Hematopoietic multipotent progenitor cell treated with erythropoietin and hydrocortisone succinate and interleukin-3 and kit ligand, for 15 days (in vitro differentiated cells): Measurements from ENCODE around the gene SDR42E2.
"Not testable (repeated sequence)": the region's sequence is repeated elsewhere in the genome, so short reads cannot be mapped to it uniquely, and the experiment has no call there.

Source experiments
- DNase-seq: peaks from one replicate; pipeline ENCODE4 v3.0.0-alpha.2; 2015; ENCODE audit warnings: low spot score

Gene SDR42E2

DNA sequence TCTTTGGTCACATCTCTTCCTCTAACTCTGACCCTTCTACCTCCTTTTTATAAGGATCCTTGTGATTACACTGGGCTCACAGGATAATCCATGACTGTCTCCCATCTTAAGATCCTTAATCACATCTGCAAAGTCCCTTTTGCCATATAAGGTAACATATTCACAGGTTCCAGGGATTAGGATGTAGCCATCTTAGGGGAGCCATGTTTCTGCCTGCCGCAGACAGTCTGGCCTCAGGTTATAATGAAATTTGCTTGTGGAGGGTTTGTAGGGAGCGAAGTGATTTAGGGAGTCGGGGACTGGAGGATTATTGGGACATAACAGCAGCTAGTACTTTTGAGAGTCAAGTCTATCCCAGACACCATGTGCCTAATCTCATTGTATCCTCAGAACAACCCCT, 51.5 kb downstream of the SDR42E2 start:
- no peak for DNase-seq

DNA sequence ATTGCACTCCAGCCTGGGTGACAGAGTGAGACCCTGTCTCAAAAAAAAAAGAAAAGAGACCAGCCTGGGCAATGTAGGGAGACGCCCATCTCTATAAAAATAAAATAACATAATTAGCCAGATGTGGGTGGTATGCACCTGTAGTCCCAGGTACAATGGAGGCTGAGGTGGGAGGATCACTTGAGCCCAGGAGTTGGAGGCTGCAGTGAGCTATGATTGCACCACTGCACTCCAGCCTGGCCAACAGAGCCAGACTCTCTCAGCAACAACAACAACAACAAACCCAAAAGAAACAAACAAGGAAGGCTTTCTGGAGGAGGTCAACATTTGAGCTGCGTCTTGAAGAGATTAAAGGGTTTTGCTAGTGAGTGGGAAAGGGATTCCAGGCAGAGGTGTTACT, 52.1 kb downstream of the SDR42E2 start:
- DNase-seq = no peak

DNA sequence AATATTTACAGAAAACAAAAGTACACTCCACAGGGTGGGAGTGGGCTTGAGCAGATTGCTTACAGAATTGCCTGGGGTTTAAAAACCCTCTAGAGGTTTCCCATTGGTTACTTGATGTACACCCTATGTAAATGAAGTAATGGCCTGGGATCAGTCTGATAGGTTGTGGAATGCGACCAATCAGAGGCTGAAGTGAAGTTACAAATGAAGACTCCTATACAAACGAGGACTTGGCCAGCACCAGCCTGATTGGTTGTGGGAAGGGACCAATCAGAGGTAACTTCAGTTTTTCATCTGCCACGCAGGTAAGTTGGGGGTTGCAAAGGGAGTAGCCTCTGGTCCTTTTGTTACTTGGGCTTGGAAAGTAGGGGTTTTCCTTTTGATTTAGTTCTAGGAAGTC, 52.6 kb downstream of the SDR42E2 start:
- peak; percentile 40 for DNase-seq

DNA sequence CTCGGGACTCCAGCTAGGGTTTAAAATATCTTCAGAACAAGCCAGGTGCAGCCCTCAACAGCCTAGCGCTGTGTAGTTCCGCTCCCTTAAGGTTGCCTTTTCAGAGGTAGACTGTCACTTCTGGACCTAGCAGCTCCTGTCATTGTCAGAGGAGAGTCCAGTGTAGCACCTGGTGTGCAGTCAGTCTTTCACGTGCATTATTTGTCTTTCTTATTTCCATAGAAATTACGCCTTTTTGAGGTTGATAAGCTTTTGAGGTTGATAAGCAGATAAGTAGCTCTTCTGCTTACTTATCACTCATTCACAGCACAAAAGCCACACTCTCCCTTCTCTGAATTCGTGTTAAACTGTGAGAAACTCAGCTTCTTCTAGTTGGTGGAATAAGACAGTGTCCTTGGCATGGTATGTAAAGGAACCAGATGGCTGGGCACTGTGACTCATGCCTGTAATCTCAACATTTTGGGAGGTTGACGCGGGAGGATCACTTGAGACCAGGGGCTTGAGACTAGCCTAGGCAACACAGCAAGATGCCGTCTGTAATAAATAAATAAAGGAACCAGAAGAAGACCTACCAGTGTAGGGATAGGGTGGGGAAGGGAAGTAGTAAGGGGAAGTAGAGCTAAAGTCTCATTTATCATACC, 54.0 kb downstream of the SDR42E2 start:
- peak; percentile 70 for DNase-seq

DNA sequence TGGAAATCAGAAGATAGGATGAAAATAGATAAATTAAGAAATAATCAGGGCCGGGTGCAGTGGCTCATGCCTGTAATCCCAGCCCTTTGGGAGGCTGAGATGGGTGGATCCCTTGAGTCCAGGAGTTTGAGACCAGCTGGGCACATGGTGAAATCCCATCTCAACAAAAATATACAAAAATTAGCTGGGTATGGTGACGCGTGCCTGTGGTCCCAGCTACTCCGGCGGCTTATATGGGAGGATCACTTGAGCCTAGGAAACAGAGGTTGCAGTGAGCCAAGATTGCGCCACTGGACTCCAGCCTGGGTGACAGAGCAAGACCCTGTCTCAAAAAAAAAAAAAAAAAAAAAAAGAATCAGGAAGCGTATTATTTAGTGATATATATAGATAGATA, 54.5 kb downstream of the SDR42E2 start:
- DNase-seq = not testable (repeated sequence)

DNA sequence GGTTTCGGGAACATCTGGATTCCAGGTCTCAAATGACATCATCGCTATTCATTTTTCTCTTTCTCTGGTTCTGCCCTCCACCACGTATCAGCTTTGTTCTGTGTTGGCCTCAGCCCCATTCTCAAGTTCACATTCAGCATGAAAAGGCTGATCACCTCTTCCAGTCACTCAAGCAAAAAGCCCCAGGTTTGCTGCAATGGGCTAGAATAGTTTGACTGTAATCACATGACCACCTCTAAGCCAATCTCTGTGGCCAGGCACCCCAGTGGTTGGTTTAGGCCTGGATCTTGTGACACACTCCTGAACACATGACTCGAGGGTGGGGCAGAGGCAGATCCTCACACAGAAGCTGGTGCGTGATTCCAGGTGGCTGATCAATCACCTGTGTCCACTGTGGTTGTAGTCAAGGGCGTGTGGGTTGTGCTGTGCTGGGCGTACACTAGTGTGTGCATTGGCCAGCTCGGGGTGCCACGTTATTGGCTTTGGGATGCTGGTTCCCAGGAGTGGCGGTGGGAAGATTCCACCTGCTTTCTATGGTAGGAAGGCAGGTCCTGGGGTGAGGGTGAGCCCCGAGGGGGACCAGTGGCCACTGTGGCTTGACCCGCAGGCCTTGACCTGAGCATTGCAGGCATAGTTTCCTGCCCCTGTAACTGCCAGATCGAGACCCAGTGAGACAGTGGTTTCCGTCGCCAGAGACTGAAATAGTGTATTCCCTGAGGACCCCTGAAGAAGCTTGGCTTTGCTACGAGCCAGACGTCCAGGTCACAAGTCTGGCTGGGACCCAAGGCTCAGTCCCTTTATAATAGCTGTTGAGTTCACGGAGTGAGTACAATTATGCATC, 55.8 kb downstream of the SDR42E2 start:
- peak; percentile 63 for DNase-seq

DNA sequence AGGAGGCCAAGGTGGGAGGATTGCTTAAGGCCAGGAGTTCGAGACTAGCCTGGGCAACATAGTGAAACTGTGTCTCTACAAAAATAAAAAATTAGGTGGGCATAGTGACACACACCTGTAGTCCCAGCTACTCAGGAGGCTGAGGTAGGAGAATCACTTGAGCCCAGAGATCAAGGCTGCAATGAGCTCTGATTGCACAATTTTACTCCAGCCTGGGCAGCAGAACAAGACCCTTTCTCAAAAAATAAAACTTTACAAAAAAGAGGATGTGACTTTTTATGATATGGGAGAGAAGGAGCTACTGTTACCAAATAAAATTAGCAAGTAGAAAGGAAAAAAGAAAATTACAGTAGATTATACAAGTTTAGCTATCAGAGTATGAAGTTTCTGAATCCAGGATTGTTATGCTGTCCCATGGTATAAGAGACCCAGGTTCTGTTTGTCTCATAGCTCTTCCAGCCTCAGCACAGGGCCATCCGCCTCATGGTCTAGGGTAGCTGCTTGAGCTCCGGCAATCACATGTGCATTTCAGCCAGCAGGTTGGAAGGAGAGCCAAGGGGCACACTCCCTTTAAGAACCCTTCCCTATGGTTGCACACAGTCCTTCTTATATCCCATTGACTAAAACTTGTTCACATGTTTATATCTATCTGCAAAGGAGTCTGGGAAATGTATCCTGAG, 57.2 kb downstream of the SDR42E2 start:
- no peak for DNase-seq

DNA sequence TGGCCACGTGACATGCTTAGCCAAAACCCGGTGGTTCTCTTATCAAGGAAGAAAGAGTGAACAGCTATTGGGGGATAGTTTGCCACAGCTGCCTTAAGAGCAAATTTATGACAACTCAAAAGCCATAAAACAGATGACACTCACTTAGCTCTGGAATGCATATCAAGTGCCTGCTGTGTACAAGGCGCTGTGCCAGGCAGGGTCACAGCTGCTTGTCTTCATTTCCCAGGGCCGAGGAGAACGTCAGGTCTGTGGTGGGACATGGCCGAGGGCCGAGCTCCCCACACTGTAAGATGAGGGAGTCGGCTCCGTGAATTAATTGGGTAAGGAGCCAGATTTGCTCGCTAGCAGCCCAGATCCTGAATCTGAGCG, 57.7 kb downstream of the SDR42E2 start:
- no peak for DNase-seq

DNA sequence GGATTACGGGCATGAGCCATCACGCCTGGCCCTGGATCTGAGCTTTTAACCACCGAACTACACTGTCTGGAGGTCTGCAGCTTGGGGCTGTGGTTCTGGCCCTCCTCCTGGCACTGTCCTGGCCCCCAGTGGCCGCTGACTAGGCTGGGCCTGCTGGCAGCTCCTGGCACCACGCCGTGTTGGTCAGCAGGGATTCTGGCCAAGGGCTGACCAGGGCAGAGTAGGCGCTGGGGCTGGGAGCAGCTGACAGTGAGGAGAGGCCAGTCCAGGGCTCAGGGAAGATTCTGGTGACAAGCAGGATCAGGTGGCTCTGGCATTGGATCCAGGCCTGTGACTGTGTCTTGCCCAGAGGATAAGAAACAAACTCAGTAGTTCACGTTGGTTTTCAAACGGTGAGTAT, 58.4 kb downstream of the SDR42E2 start:
- DNase-seq = no peak

DNA sequence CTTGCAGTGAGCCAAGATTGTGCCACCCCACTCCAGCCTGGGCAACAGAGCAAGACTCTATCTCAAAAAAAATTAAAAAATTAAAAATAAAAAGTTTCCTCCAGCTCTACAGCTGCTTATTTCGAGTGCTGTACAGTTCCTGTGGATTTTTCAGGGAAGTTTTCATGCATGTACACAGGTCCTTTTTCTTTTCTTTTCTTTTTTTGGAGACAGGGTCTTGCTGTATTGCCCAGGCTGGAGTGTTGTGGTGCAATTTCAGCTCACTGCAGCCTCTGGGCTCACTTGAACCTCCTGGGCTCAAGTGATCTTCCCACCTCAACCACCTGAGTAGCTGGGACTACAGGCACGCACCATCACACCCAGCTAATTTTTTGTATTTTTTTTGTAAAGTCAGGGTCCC, 59.7 kb downstream of the SDR42E2 start:
- no peak for DNase-seq

DNA sequence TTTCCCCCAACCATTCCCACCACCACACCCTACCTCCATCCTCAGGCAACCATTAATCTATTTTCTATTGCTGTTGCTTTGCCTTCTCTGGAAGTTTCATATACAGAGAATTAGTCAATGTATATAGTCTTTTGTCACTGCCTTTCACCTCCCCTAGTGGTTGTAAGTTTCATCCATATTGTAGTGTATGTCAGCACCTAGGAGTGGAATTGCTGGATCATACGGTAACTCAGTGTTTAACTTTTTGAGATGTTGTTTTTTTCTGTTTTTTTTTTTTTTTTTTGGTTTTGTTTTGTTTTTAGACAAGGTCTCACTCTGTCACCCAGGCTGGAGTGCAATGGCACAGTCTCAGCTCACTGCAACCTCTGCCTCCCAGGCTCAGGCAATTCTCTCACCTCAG, 60.7 kb downstream of the SDR42E2 start:
- DNase-seq = no peak

DNA sequence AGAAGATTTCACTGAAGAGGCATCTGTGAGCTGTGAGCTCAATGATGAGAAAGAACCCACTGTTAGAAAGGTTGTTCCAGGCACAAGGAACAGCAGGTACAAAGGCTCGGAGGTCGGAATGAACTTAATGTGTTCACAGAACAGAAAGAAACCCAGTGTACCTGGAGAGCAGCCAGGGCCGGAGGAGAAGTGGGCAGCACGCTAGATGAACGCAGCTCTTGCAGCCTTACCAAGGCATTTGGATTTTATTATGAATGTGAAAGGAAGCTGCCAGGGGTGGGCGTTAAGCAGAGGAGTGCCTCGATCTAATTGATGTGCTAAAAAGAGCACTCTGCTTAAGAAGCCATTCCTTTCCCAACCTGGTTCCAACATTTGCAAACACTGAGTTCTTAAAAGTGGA, 62.8 kb downstream of the SDR42E2 start:
- DNase-seq = no peak

DNA sequence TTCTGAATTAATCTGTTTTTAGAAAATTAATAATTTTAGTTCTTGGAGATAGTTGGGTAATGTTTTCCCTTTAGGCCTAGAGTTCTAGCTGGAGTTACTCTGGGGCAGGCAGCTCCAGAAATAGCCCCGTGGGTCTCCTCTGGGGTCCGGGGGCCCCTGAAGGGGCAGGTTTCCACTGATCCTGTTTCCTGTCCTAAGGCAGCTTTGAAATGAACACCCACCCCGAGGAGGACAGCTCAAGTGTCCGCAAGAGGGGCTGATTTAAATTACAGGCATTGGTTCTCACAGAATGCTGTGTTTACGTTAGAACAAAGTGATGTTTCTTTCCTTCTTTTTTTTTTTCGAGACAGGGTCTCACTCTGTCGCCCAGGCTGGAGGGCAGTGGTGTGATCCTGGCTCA, 67.6 kb downstream of the SDR42E2 start:
- DNase-seq = no peak

DNA sequence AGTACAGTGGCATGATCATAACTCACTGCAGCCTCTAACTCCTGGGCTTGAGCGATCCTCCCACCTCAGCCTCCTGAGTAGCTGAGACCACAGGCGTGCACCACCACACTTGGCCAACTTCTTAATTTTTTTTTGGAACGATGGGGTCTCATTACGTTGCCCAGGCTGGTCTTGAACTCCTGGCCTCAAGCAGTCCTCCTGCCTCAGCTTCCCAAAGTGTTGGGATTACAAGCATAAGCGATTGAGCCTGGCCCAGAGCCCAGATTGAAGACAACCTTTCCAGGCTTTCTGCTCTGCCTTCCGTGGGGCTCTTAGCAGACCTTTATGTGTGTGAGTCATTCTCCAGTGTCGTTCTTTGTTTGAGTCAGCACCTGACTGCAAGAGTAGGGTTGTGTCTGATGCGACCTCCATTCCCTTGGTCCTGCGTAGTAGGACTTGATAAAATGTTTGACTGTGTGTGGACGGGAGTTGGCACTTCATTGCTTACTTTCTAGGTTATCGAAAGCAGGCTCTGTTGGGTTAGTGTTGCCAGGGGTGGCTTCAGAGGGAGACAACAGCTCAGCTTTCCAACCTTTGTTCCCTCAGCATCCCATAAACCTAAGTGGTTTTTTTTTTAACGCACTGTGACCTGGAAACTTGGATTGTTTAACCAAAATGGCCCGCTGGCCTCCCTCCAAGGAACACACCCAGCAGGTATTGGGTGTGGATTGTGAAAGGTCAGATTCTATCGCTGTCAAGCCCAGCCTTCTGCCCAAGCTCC, 70.2 kb downstream of the SDR42E2 start:
- no peak for DNase-seq

DNA sequence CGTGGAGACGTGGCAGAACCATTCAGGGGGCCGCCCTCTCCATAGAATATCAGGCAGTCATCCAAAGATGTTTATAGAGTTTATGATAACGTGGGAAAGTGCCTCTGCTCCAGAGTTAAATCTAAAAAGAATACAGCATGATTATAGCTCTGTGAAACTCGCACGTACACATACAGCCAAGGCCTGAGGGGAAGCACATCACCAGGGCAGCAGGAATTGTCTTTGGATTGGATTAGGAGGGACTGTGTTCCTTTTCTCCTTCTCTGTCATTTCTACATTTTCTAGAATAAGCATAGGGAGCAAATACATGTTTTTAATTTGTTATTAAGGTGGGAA, 70.7 kb downstream of the SDR42E2 start:
- no peak for DNase-seq

DNA sequence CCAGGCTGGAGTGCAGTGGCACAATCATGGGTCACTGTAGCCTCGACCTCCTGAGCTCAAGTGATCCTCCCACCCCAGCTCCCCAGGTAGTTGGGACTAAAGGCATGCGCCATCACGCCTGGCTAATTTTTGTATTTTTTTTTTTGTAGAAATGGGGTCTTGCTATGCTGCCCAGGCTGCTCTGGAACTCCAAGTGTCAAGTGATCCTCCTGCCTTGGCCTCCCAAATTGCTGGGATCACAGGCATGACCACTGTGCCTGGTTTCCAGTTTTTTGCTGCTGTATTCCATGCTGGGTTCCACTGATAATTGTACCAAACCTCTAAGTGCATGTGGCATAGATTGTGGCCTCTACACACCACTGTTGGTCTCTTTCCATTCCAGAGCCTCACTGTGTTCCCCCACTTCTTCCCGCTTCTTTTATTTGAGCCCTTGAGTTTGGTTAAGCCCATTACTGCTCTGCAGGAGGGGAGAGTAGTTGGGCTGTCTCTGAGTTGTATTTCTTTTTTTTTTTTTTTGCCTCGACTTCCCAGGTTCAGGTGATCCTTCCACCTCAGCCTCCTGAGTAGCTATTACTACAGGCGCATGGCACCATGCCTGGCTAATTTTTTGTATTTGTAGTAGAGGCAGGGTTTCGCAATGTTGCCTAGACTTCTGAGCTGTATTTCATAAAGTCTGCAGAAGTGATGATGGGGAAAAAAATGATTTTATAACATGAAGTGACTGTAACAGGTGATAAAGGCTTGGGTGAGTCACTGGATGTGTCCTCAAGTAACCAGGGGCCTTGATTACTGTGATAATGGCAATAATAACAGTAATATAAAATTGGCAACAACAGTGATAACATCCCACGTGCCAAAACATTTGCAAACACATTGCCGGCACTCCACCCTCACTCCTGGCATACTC, 73.8 kb downstream of the SDR42E2 start:
- peak; percentile 44 for DNase-seq

DNA sequence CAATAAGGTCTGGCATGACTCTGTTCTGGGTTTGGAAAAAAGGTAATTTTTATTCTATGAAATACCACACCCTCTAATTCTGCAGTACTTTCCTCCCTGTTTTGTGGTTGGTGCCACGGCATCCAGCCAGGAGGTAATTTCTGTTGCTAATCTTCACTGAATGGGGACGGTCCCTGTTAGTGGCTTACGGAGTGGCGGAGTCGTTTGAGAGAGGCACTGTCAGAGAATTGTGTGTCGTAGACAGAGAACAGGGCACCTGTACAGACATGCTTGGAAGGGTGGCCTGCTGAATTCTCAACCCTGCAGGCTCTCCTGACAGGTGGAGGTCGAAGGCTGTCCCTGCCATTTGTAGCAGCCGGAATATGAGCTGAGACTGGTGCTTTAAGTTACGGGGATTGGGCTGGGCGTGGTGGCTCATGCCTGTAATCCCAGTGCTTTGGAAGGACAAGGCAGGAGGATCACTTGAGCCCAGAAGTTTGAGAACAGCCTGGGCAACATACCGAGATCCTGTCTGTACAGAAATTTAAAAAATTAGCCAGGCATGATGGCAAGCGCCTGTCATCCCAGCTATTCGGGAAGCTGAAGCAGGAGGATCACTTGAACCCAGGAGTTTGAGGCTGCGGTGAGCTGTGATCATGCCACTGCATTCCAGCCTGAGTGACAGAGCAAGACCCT, 77.0 kb downstream of the SDR42E2 start:
- no peak for DNase-seq

DNA sequence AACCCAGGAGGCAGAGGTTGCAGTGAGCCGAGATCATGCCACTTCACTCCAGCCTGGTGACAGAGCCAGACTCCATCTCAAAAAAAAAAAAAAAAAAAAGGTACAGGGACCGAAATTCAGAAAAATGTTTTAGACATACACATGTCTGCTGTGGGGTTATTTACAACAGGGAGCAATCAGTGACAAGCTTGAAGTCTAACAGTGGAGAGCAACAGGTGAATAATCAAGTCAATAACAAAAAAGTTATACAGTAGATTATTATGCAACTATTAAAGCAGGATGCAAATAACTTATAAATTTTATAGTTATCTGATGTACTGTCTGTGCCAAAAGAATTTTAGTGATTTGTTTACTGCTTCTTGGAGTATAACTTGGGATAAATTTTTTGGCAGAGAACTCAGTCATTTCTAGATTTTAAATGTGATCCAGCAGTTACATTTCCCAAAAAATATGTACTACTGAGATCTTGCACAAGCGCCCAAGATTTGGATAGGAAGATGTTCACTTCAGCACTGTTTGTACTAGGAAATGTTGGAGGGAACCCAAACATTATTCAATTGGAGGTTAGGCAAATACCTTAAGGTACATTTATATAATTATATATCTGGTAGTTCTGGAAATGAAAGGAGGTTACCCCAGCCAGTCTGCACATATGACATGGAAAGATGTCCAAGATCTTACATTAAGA, 77.9 kb downstream of the SDR42E2 start:
- DNase-seq = no peak
